GM18502 (cell line): ENCODE data around the gene DALRD3.

Source experiments
- ATAC-seq: cut with Tn5 transposase; IDR thresholded peaks from one replicate; pipeline ENCODE4 v1.9.1; 2021; ENCODE audit warnings: mild to moderate bottlenecking; ENCODE audit not compliant: unreplicated experiment, poor library complexity

DALRD3 gene

DNA sequence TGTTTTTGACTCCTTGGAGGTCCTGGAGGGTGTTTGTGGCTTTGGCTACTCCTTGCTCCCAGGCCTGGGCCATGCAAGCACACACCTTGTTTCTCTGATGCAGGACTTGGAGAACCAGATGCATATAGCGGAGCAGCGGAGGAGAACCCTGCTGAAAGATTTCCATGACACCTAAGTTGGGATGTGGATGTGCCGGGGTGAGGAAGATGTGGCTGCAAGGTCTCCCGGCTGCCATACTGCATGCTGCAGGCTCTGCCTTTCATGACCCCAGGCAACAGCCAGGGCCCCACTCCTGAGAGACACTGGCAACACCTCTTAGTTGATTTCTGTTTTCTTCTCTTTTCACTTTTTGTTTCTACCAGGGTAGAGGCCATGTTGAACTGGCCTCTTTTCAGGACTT lies 35.3 kb downstream of the DALRD3 start:
- ATAC-seq = no peak

DNA sequence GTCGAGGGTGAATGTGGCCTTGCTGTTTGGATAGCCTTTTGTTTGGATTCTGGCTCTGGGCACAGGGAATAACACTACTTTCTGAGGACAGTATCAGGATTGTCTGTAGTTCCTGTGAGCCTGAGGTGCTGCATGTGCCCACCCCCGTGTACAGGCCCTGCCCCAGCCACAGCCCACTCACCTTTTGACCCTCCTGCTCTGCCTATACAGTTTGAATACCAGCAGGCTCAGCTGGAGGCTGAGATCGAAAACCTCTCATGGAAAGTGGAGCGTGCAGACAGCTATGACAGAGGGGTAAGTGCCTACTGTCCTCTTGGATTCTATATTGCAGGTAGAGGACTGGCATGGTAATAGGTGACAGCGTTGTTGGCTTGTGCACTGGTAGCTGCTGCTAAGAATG lies 35.7 kb downstream of the DALRD3 start:
- ATAC-seq = no peak

GRCh38 chr3:48982016-48982415 lies 36.4 kb downstream of the DALRD3 start:
- ATAC-seq = no peak

DNA sequence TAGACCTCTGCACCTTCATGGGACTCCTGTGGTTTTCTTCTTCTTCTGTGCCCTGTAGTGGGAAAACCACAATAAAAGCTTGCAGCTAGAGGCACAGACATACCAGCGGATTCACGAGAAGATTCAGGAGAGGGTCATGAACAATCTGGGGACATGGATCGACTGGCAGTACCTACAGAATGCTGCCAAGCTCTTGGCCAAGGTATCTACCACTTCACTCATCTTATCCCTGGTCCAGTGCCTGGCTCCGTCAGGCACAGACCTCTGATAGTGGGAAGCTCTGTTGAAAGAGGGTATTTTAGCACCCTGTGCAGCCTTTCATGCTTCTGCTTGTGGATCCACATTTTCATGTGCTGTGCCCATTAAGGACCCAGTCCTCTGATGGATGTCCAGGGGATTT lies 38.1 kb downstream of the DALRD3 start:
- ATAC-seq = no peak

GRCh38 chr3:48979451-48979850 lies 38.9 kb downstream of the DALRD3 start:
- ATAC-seq = no peak

- no peak for ATAC-seq
These were observed 44.1 kb downstream of the DALRD3 start for GRCh38 chr3:48974076-48974864.

GRCh38 chr3:48970586-48970985 lies 47.8 kb downstream of the DALRD3 start:
- no peak for ATAC-seq

DNA sequence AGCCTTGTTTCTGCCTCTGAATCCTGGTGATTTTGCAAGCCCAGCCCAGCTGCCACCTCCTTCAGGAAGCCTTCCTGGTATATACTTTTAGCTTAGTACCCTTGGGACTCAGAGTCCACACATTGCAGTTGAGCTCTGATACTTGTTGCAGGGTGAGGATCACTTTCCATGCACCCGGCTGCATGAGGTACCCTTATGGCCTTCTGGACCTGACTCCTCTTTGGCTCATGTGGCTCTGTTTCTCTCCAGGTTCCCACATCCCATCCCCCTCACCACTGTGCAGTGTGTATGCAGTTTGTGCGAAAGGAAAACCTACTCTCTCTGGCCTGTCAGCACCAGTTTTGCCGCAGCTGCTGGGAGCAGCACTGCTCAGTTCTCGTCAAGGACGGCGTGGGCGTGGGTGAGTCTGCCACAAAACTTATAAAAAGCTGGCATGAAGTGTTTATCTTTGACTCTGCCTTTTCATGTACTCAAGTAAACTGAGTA lies 51.5 kb downstream of the DALRD3 start:
- ATAC-seq = no peak

GRCh38 chr3:48966367-48966766 lies 52.0 kb downstream of the DALRD3 start:
- no peak for ATAC-seq
